Frontal cortex (tissue), 4 donors: ENCODE measurements around the gene AGR2. TPM values are rescaled to one million over a fixed set of nuclear protein-coding genes. Genes with fewer than 3 reads are reported as not detected.

Experiments
- DNase-seq, 2 donors: peaks; one replicate each; pipeline ENCODE4 v3.0.0; 2012; ENCODE audit warnings: low spot score in 2 of 2
- FAIRE-seq: peaks from 2 replicates; lab custom pipeline; 2012; peaks lifted over from hg19 to GRCh38; lab: Jason Lieb, UNC
- total RNA-seq: library from RNA; depleted of rRNA; stranded (reverse); fragments of >200 nt; gene quantifications from one replicate; pipeline ENCODE4 v1.2.3, GENCODE V29; 2014
- donor health status: control.
- donor health status: control.
- donor health status: control.

AGR2 gene
- total RNA-seq, 1 donor from 2014 or later = 1.2 TPM

DNA sequence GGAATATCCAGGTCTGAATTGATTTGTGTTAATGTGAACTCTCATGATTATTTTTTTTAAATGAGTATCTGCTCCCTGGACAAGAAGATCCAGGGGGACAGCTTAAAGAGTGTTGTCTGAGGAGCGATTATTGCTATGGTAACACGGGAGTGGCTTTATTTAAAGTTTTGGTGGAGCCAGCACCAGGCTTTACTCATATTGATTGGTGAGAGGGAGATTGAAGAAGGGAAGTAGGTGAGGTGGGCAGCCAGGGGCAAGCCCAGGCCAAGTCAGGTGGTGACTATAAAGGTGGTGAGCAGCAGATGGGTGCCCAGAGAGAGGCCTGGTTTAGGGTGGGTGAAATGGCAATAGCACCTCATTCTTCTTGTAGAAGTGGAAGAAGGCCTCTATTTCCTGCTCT lies 10.2 kb upstream of the AGR2 start:
- FAIRE-seq = no peak
- DNase-seq = no peak

- DNase-seq (no peak), FAIRE-seq (no peak)
Observed at GRCh38 chr7:16813232-16813616, 8.4 kb upstream of the AGR2 start.

GRCh38 chr7:16812542-16813231 lies 7.9 kb upstream of the AGR2 start:
- DNase-seq (no peak), FAIRE-seq (no peak)

GRCh38 chr7:16811551-16811950 lies 6.8 kb upstream of the AGR2 start:
- no peak for DNase-seq
- FAIRE-seq = no peak

DNA sequence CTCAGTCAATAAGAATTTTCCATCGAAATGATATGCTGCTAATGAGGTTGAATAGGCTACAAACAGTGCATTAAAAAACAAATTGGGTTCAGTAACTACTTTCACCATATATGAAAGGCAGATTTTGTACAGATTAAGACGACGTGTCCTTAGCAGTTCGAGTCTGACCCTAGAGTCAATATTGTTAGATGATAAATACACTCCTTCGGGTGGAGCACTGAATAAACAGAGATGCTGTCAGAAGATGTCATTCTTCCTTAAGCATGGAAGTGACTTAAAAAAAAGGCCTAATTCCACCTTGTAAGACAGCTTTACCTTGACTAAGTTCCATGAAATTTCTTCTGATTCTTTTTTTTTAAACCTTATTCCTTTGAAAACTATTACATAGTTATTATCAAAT lies 5.8 kb upstream of the AGR2 start:
- DNase-seq (no peak), FAIRE-seq (no peak)

GRCh38 chr7:16810112-16810511 lies 5.3 kb upstream of the AGR2 start:
- FAIRE-seq (no peak), DNase-seq (no peak)

DNA sequence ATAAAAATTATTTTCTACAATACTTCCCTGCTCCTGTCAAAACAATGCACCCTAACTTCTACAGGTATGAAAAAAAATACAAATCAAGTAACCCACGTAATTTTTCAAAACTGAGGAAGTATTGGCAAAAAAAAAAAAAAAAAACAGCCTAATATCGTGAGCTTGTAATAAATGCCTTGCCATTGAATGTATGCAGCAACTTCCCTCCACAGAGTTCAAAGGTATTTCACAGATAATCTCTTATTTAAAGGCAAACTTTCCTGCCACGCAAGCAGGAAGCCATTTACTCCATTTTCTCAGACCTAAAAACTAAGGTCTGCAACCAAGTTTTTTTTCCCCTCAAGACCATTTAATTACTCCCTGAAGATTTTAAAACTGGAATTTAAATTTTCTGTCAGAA lies 642 bp upstream of the AGR2 start:
- no peak for FAIRE-seq
- no peak for DNase-seq

- FAIRE-seq = no peak
Observed at GRCh38 chr7:16803881-16804673, 722 bp downstream of the AGR2 start.

GRCh38 chr7:16803125-16803524 lies 1.7 kb downstream of the AGR2 start:
- FAIRE-seq (no peak), DNase-seq (no peak)

More at GRCh38 chr7:16803881-16804673, 722 bp downstream of the AGR2 start:
- DNase-seq = no peak

- no peak for FAIRE-seq
- DNase-seq = no peak
Observed at GRCh38 chr7:16801579-16801978, 3.2 kb downstream of the AGR2 start.

- peak in 1 of 2 donors; percentile 34 for DNase-seq
- FAIRE-seq = no peak
Observed at GRCh38 chr7:16801111-16801542, 3.7 kb downstream of the AGR2 start.

- DNase-seq = no peak
- FAIRE-seq = no peak
Observed at GRCh38 chr7:16795624-16796023, 9.2 kb downstream of the AGR2 start.

- FAIRE-seq = no peak
- DNase-seq = no peak
Observed at GRCh38 chr7:16794986-16795385, 9.8 kb downstream of the AGR2 start.

DNA sequence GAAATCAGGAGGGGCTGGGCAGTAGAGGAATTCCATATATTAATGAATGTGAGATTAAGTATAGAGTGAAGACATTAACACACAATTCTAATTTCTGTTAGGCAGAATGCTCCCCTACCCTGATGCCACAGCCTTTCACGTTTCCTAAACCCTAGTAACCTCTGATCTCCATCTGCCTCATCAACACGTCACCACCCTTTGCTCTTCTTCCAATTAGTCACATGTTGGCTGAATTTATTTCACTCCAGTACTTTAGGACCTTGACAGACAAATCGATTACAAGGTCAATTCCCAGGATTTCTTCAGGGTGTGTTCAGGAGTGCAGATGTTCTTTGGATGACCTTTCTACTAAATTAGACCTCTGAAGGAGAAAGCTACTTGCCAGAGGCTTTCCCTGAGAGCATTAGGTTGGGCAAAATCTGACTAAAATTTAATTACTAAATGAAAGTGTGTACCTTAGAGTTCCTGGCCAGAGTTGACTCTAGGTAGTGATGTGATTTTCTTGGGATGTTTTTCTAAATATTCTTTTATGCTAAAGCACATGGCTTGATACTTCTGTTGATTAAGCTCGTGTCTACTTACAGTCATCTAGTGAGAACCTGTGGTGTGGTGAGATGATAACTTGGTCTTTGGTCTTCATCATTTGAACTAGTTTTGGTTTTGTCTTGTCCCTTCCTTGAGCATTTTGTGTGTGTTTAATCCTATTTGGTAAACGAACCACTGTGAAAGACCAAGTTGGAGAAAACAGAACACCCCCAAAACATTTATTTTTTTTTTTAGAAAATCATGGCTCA lies 12.7 kb downstream of the AGR2 start:
- DNase-seq (no peak), FAIRE-seq (no peak)

- DNase-seq (no peak), FAIRE-seq (no peak)
Observed at GRCh38 chr7:16791071-16791470, 13.7 kb downstream of the AGR2 start.

DNA sequence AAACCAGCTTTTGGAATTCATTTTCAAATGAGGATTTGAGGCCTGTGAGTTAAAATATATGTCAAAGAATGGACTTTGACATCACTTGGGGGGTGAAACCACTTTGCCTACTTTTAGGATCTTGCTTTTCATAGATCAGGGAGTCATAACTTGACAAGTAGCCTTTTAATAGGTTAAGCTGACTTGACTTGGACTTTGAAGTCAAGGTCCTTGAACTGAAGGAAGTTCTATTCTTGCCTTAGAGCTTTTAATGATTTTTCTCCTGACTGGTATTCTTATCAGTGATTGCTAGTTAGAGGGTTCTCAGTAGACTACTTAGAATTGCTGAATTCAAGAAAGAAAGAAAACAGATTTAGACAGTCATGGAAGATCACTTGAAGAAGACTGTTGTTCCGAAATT lies 17.7 kb downstream of the AGR2 start:
- DNase-seq (no peak), FAIRE-seq (no peak)

- DNase-seq (no peak), FAIRE-seq (no peak)
Observed at GRCh38 chr7:16786257-16786656, 18.5 kb downstream of the AGR2 start.

- DNase-seq (no peak), FAIRE-seq (no peak)
Observed at GRCh38 chr7:16785846-16786245, 19.0 kb downstream of the AGR2 start.

- no peak for FAIRE-seq
- no peak for DNase-seq
Observed at GRCh38 chr7:16785321-16785720, 19.5 kb downstream of the AGR2 start.

GRCh38 chr7:16780596-16780995 lies 24.2 kb downstream of the AGR2 start:
- no peak for FAIRE-seq
- no peak for DNase-seq

DNA sequence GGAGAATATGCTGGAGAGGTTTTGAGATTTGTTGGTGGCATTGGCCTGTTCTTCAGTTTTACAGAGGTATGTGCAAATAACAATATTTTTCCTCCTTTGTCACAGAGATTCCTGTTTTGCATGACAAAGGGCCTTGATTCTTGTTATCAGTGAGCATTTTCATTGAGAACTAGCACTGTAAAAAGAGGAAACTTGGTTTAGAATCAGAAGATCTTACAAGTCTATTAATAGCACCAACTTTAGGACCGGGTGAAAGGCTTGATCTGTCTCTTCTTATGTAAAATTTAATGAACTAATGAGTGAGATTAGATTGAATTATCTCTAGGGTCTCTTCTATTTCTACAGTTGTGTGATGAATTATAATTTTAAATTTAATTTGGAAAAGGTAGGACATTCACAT lies 25.7 kb downstream of the AGR2 start:
- no peak for FAIRE-seq
- DNase-seq = no peak
